Measurements from ENCODE around the gene XAB2. TPM values are rescaled to one million over a fixed set of nuclear protein-coding genes. Genes with fewer than 3 reads are reported as not detected.

The XAB2 gene
- total RNA-seq, 1 donor from 2014 or later: 28.1 TPM

DNA sequence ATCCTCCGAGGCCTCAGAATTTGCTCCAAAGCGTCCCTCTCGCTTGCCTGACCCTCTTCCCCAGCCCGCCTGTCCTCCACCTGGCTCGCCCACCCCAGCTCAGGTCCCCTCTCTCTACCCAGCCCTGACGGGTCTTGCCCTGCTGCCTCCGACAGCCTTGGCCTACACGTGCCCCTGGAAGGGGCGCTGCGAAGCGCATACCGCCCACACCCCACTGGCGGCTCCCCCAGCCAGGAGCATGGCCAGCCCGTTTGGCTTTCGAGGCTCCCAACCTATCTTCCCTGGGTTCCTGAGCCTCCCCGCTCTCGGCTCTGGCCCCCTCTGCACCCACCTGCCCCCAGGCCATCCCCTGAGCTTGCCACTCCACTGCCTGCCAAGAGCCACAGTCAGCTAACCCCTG is 4.5 kb downstream of the XAB2 start:
- Histone ChIP-seq H3K9me3 (ENCODE audit: insufficient read depth, low read depth, low read length) (no peaks in the 10 kb centered on the region), H3K27me3 (ENCODE audit: insufficient read depth, low read length) (no peaks in the 10 kb centered on the region), H3K4me2 (ENCODE audit: low read length) (no peak overlapping the region), H3K4me3 (ENCODE audit: insufficient read depth, low read depth, low read length) (no peak overlapping the region), H3K4me1 (ENCODE audit: insufficient read depth, low read length) (peaks cover 5% of the 10 kb centered on the region), H3K36me3 (ENCODE audit: insufficient read depth, low read length) (peaks cover 4% of the 10 kb centered on the region), H3K27ac (ENCODE audit: low read depth, low read length) (no peak overlapping the region), H4K20me1 (ENCODE audit: insufficient read depth, low read length) (peaks cover 17% of the 10 kb centered on the region), H2AFZ (ENCODE audit: low read depth, low read length) (no peak overlapping the region), H3K79me2 (ENCODE audit: insufficient read depth, low read length) (peaks cover 45% of the 10 kb centered on the region), H3K9ac (ENCODE audit: low read length) (no peak overlapping the region)
- no peak for DNase-seq (ENCODE audit: low read depth)
- no peak for FAIRE-seq
- TF ChIP-seq, protein P1, sequence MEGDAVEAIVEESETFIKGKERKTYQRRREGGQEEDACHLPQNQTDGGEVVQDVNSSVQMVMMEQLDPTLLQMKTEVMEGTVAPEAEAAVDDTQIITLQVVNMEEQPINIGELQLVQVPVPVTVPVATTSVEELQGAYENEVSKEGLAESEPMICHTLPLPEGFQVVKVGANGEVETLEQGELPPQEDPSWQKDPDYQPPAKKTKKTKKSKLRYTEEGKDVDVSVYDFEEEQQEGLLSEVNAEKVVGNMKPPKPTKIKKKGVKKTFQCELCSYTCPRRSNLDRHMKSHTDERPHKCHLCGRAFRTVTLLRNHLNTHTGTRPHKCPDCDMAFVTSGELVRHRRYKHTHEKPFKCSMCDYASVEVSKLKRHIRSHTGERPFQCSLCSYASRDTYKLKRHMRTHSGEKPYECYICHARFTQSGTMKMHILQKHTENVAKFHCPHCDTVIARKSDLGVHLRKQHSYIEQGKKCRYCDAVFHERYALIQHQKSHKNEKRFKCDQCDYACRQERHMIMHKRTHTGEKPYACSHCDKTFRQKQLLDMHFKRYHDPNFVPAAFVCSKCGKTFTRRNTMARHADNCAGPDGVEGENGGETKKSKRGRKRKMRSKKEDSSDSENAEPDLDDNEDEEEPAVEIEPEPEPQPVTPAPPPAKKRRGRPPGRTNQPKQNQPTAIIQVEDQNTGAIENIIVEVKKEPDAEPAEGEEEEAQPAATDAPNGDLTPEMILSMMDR (IDR thresholded peaks at IDR 0.05; ENCODE audit: insufficient read depth, low read depth, low read length): no peak
- TF ChIP-seq EZH2 (IDR thresholded peaks at IDR 0.05; ENCODE audit: insufficient read depth, low read length): no peak
- Mint-ChIP-seq H3K9me3 (ENCODE audit: unreplicated experiment) (peaks cover 1% of the 10 kb centered on the region), H3K4me3 (ENCODE audit: unreplicated experiment) (no peak overlapping the region), H3K36me3 (ENCODE audit: low read depth, unreplicated experiment) (peaks cover 13% of the 10 kb centered on the region), H3K27me3 (ENCODE audit: low read depth, unreplicated experiment) (no peaks in the 10 kb centered on the region), H3K27ac (ENCODE audit: unreplicated experiment) (no peak overlapping the region), H3K4me1 (ENCODE audit: low read depth, unreplicated experiment) (peaks cover 5% of the 10 kb centered on the region)

DNA sequence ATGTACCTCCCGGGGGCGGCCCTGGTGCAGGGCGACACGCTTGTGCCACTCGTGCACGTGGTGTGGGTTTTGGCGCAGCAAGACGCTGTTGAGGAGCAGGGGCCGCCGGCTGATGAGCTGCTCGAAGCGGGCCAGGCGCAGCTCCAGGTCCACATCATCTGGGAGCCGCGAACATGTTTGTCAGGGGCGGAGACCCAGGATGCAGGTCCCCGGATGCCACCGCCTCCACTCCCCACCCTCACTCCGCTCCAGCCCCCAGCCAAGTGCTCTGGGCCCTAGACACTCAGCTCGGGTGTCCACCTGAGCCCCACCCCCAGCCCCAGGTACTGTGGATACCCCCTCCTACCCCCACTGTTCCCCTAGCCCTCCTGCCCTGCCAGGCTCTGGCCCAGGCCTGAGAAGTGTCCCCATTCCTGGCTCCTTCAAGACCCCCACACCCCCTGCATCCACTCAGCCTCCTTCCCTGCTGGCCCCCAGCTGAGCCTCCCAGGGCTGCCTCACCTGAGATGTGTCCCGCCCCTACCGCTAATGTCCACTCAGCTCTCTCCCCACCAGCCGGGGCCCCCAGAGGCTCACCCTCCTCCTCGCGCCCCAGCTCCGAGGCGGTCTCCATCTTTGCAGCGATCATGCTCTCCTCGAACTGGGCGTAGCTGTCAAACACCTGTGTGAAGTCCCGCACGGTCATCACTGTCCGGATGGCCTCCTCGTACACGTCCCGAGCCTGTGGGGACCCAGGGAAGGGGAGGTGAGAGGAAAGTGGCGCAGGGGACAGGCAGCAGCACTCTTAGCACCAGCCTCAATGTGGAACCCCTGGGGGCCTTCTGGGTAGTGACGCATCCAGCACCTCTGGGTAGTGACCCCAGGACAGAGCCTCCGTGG is 5.4 kb downstream of the XAB2 start:
- peaks cover 13% of the 10 kb centered on the region for H3K36me3 Mint-ChIP-seq (ENCODE audit: low read depth, unreplicated experiment)
- H3K4me2 ChIP-seq (ENCODE audit: low read length): no peak overlapping the region
- H3K27me3 Mint-ChIP-seq (ENCODE audit: low read depth, unreplicated experiment): no peaks in the 10 kb centered on the region
- H3K27me3 ChIP-seq (ENCODE audit: insufficient read depth, low read length): no peaks in the 10 kb centered on the region
- no peak overlapping the region for H3K27ac Mint-ChIP-seq (ENCODE audit: unreplicated experiment)
- H3K4me3 Mint-ChIP-seq (ENCODE audit: unreplicated experiment): no peak overlapping the region
- H4K20me1 ChIP-seq (ENCODE audit: insufficient read depth, low read length): peaks cover 17% of the 10 kb centered on the region
- no peak for TF ChIP-seq EZH2 (IDR thresholded peaks at IDR 0.05; ENCODE audit: insufficient read depth, low read length)
- TF ChIP-seq, protein P1 (IDR thresholded peaks at IDR 0.05; ENCODE audit: insufficient read depth, low read depth, low read length): no peak
- no peak overlapping the region for H3K4me3 ChIP-seq (ENCODE audit: insufficient read depth, low read depth, low read length)
- H3K4me1 ChIP-seq (ENCODE audit: insufficient read depth, low read length): peaks cover 5% of the 10 kb centered on the region
- DNase-seq (ENCODE audit: low read depth): no peak
- H3K79me2 ChIP-seq (ENCODE audit: insufficient read depth, low read length): peaks cover 38% of the 10 kb centered on the region
- H3K9me3 Mint-ChIP-seq (ENCODE audit: unreplicated experiment): peaks cover 1% of the 10 kb centered on the region
- H2AFZ ChIP-seq (ENCODE audit: low read depth, low read length): no peak overlapping the region
- H3K36me3 ChIP-seq (ENCODE audit: insufficient read depth, low read length): peaks cover 4% of the 10 kb centered on the region
- H3K4me1 Mint-ChIP-seq (ENCODE audit: low read depth, unreplicated experiment): peaks cover 5% of the 10 kb centered on the region
- no peak for FAIRE-seq
- no peak overlapping the region for H3K9ac ChIP-seq (ENCODE audit: low read length)
- no peaks in the 10 kb centered on the region for H3K9me3 ChIP-seq (ENCODE audit: insufficient read depth, low read depth, low read length)
- H3K27ac ChIP-seq (ENCODE audit: low read depth, low read length): no peak overlapping the region
